ENCODE data around the gene CD1C. TPM values are rescaled to one million over a fixed set of nuclear protein-coding genes. Genes with fewer than 3 reads are reported as not detected.
"Not testable (repeated sequence)": the region's sequence is repeated elsewhere in the genome, so short reads cannot be mapped to it uniquely, and the experiment has no call there.

Gene CD1C
- total RNA-seq, 1 donor from 2014 or later: not detected

DNA sequence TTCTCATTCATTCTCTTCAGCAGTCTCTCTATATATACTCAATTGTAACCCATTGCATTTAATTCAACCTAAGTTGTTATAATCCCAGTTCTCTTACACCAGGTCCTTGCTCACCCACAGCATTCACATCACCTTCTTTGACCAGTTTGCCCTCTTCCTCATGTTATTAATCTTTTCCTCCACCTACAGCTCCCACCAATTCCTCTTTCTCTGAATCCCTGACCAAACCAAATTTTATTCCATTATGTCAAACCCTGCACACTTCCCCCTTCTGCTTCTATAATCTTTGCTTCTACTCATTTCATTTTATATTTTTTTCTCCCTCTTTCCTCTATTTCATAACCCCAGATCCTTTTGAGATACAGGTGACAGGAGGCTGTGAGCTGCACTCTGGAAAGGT lies 34.1 kb upstream of the CD1C start:
- H3K4me3 Mint-ChIP-seq: no peak overlapping the region
- no peaks in the 10 kb centered on the region for H3K36me3 Mint-ChIP-seq (ENCODE audit: low read depth)
- TF ChIP-seq, protein P1, sequence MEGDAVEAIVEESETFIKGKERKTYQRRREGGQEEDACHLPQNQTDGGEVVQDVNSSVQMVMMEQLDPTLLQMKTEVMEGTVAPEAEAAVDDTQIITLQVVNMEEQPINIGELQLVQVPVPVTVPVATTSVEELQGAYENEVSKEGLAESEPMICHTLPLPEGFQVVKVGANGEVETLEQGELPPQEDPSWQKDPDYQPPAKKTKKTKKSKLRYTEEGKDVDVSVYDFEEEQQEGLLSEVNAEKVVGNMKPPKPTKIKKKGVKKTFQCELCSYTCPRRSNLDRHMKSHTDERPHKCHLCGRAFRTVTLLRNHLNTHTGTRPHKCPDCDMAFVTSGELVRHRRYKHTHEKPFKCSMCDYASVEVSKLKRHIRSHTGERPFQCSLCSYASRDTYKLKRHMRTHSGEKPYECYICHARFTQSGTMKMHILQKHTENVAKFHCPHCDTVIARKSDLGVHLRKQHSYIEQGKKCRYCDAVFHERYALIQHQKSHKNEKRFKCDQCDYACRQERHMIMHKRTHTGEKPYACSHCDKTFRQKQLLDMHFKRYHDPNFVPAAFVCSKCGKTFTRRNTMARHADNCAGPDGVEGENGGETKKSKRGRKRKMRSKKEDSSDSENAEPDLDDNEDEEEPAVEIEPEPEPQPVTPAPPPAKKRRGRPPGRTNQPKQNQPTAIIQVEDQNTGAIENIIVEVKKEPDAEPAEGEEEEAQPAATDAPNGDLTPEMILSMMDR (conservative IDR thresholded peaks at IDR 0.05): no peak
- peaks cover 7% of the 10 kb centered on the region for H3K27me3 Mint-ChIP-seq (ENCODE audit: low read depth)
- no peak for DNase-seq (ENCODE audit: low read depth, low spot score)
- no peaks in the 10 kb centered on the region for H3K4me1 Mint-ChIP-seq
- no peaks in the 10 kb centered on the region for H3K9me3 Mint-ChIP-seq
- no peak overlapping the region for H3K27ac Mint-ChIP-seq (ENCODE audit: unreplicated experiment)

- H3K4me1 Mint-ChIP-seq; H3K27ac Mint-ChIP-seq (ENCODE audit: unreplicated experiment); H3K36me3 Mint-ChIP-seq (ENCODE audit: low read depth); H3K9me3 Mint-ChIP-seq; DNase-seq (ENCODE audit: low read depth, low spot score); H3K4me3 Mint-ChIP-seq: not testable (repeated sequence)
- H3K27me3 Mint-ChIP-seq (ENCODE audit: low read depth): peaks cover 11% of the 10 kb centered on the region
These were observed 33.0 kb upstream of the CD1C start for GRCh38 chr1:158256747-158257146.

DNA sequence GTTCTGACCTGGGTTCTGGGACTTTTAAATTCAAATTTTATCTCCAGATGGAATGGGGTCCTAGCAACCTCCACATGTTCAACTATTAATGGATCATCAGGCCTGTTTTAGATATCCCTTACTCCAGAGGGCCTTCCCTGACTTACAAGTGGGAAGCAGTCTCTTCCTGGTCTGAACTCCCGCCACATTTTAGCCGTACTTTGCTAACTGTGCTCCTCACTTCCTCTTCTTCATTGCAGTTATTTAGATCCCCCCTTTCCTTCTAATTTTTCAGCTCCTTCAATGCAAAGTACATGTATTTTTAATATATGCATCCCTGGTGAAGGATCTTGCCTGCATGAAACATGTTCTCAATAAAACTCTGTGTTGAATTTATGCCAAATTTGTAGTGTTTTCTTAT lies 31.8 kb upstream of the CD1C start:
- TF ChIP-seq, protein P1 (conservative IDR thresholded peaks at IDR 0.05): no peak
- no peak for DNase-seq (ENCODE audit: low read depth, low spot score)
- Mint-ChIP-seq H3K9me3 (no peaks in the 10 kb centered on the region), H3K4me1 (no peaks in the 10 kb centered on the region), H3K27ac (ENCODE audit: unreplicated experiment) (no peak overlapping the region), H3K36me3 (ENCODE audit: low read depth) (no peaks in the 10 kb centered on the region), H3K27me3 (ENCODE audit: low read depth) (peaks cover 14% of the 10 kb centered on the region), H3K4me3 (no peak overlapping the region)

- Mint-ChIP-seq H3K27me3 (ENCODE audit: low read depth) (peaks cover 14% of the 10 kb centered on the region), H3K4me3 (no peak overlapping the region), H3K27ac (ENCODE audit: unreplicated experiment) (no peak overlapping the region), H3K4me1 (no peaks in the 10 kb centered on the region), H3K9me3 (no peaks in the 10 kb centered on the region), H3K36me3 (ENCODE audit: low read depth) (no peaks in the 10 kb centered on the region)
- DNase-seq (ENCODE audit: low read depth, low spot score): no peak
- TF ChIP-seq, protein P1 (conservative IDR thresholded peaks at IDR 0.05): no peak
These were observed 30.6 kb upstream of the CD1C start for GRCh38 chr1:158259117-158259516.

- Mint-ChIP-seq H3K4me1 (peaks cover 11% of the 10 kb centered on the region), H3K27ac (ENCODE audit: unreplicated experiment) (no peak overlapping the region), H3K36me3 (ENCODE audit: low read depth) (no peaks in the 10 kb centered on the region), H3K4me3 (no peak overlapping the region), H3K9me3 (peaks cover 7% of the 10 kb centered on the region), H3K27me3 (ENCODE audit: low read depth) (no peaks in the 10 kb centered on the region)
- TF ChIP-seq, protein P1 (conservative IDR thresholded peaks at IDR 0.05): no peak
- no peak for DNase-seq (ENCODE audit: low read depth, low spot score)
These were observed 17.0 kb upstream of the CD1C start for GRCh38 chr1:158272681-158273080.

GRCh38 chr1:158274797-158275196 lies 14.9 kb upstream of the CD1C start:
- Mint-ChIP-seq H3K9me3 (peaks cover 2% of the 10 kb centered on the region), H3K4me1 (peaks cover 11% of the 10 kb centered on the region), H3K36me3 (ENCODE audit: low read depth) (no peaks in the 10 kb centered on the region), H3K27me3 (ENCODE audit: low read depth) (no peaks in the 10 kb centered on the region), H3K4me3 (no peak overlapping the region), H3K27ac (ENCODE audit: unreplicated experiment) (peak overlapping the region; percentile 15)
- no peak for DNase-seq (ENCODE audit: low read depth, low spot score)
- TF ChIP-seq, protein P1 (conservative IDR thresholded peaks at IDR 0.05): no peak

GRCh38 chr1:158282421-158282820 lies 7.3 kb upstream of the CD1C start:
- H3K4me1 Mint-ChIP-seq: peaks cover 11% of the 10 kb centered on the region

More at GRCh38 chr1:158282421-158282820, 7.3 kb upstream of the CD1C start:
- H3K9me3 Mint-ChIP-seq; H3K36me3 Mint-ChIP-seq (ENCODE audit: low read depth); H3K4me3 Mint-ChIP-seq; DNase-seq (ENCODE audit: low read depth, low spot score); H3K27ac Mint-ChIP-seq (ENCODE audit: unreplicated experiment): not testable (repeated sequence)
- peaks cover 11% of the 10 kb centered on the region for H3K27me3 Mint-ChIP-seq (ENCODE audit: low read depth)
